Smooth muscle cell (in vitro differentiated cells): ENCODE data around the gene KCNIP3. TPM values are rescaled to one million over a fixed set of nuclear protein-coding genes. Genes with fewer than 3 reads are reported as not detected.

ENCODE experiments used
- DNase-seq: peaks from one replicate; lab custom pipeline; 2025; ENCODE audit not compliant: unreplicated experiment; lab: John Stamatoyannopoulos, UW
- H2AFZ ChIP-seq: fragments of 200-600 bp; sonication (generic); 2 replicates; pipeline ENCODE4 v1.6.0; 2016; ENCODE audit warnings: antibody characterized with exemption, low read depth, mild to moderate bottlenecking
- H3F3A ChIP-seq: fragments of 200-600 bp; sonication (generic); 2 replicates; pipeline ENCODE4 v1.6.0; 2017; ENCODE audit warnings: antibody characterized with exemption, low read depth
- H3K27ac ChIP-seq: fragments of 200-600 bp; sonication (generic); 2 replicates; pipeline ENCODE4 v1.5.1; 2016; ENCODE audit warnings: low read depth, mild to moderate bottlenecking
- H3K27me3 ChIP-seq: fragments of 200-600 bp; sonication (generic); 2 replicates; pipeline ENCODE4 v1.6.1; 2016; ENCODE audit warnings: low read depth, mild to moderate bottlenecking
- H3K36me3 ChIP-seq: fragments of 200-600 bp; sonication (generic); 2 replicates; pipeline ENCODE4 v1.5.1; 2016; ENCODE audit warnings: low read depth
- H3K4me1 ChIP-seq: fragments of 200-600 bp; sonication (generic); 2 replicates; pipeline ENCODE4 v1.5.1; 2016; ENCODE audit warnings: low read depth
- H3K4me2 ChIP-seq: fragments of 200-600 bp; sonication (generic); 2 replicates; pipeline ENCODE4 v1.6.0; 2016; ENCODE audit warnings: mild to moderate bottlenecking
- H3K4me3 ChIP-seq: fragments of 200-600 bp; sonication (generic); 2 replicates; pipeline ENCODE4 v1.5.1; 2016; ENCODE audit warnings: mild to moderate bottlenecking
- H3K79me2 ChIP-seq: fragments of 200-600 bp; sonication (generic); 2 replicates; pipeline ENCODE4 v1.6.0; 2016; ENCODE audit warnings: low read depth, mild to moderate bottlenecking
- H3K9ac ChIP-seq: fragments of 200-600 bp; sonication (generic); 2 replicates; pipeline ENCODE4 v1.6.0; 2016; ENCODE audit warnings: low read depth
- H3K9me3 ChIP-seq: fragments of 200-600 bp; sonication (generic); replicated peaks from 2 replicates; pipeline ENCODE4 v1.5.1; 2016; ENCODE audit warnings: low read depth
- H4K20me1 ChIP-seq: fragments of 200-600 bp; sonication (generic); 2 replicates; pipeline ENCODE4 v1.6.0; 2016; ENCODE audit warnings: low read depth
- WGBS: methylation state at CpG from one replicate; pipeline ENCODE4 v1.1.7; 2016; ENCODE audit warnings: low lambda C conversion rate; 5-methylcytosine and 5-hydroxymethylcytosine counted together
- polyA plus RNA-seq: library from polyadenylated mRNA; unstranded; fragments of >200 nt; fragmentation: Nextera tagmentation; extraction: Ambion mirVana; gene quantifications from 2 replicates; pipeline ENCODE4 v1.2.1, GENCODE V29; 2016
- total RNA-seq: library from RNA; depleted of rRNA; stranded (reverse); fragments of >200 nt; gene quantifications from 2 replicates; pipeline ENCODE4 v1.2.3, GENCODE V29; 2014
- TF ChIP-seq, protein P1 (sequence below): fragments of 200-600 bp; sonication (generic); IDR thresholded peaks from 2 replicates; pipeline ENCODE4 v1.5.1; 2017; ENCODE audit warnings: borderline replicate concordance, mild to moderate bottlenecking, antibody characterized with exemption; ENCODE audit not compliant: insufficient read depth, poor library complexity, severe bottlenecking

The KCNIP3 gene
- total and polyA plus RNA-seq, 2 experiments from 2014 or later, result 1.1 to 7.6 TPM

- TF ChIP-seq, protein P1, sequence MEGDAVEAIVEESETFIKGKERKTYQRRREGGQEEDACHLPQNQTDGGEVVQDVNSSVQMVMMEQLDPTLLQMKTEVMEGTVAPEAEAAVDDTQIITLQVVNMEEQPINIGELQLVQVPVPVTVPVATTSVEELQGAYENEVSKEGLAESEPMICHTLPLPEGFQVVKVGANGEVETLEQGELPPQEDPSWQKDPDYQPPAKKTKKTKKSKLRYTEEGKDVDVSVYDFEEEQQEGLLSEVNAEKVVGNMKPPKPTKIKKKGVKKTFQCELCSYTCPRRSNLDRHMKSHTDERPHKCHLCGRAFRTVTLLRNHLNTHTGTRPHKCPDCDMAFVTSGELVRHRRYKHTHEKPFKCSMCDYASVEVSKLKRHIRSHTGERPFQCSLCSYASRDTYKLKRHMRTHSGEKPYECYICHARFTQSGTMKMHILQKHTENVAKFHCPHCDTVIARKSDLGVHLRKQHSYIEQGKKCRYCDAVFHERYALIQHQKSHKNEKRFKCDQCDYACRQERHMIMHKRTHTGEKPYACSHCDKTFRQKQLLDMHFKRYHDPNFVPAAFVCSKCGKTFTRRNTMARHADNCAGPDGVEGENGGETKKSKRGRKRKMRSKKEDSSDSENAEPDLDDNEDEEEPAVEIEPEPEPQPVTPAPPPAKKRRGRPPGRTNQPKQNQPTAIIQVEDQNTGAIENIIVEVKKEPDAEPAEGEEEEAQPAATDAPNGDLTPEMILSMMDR, result no peak
- Histone ChIP-seq H2AFZ (no peak overlapping the region), H4K20me1 (no peaks in the 10 kb centered on the region), H3K4me1 (no peaks in the 10 kb centered on the region), H3K27ac (no peak overlapping the region), H3K36me3 (no peaks in the 10 kb centered on the region), H3K9ac (no peak overlapping the region), H3K27me3 (no peaks in the 10 kb centered on the region), H3F3A (no peaks in the 10 kb centered on the region), H3K79me2 (no peaks in the 10 kb centered on the region), H3K4me3 (no peak overlapping the region), H3K4me2 (no peak overlapping the region), H3K9me3 (no peaks in the 10 kb centered on the region)
- 75% methylated on average over 6 of the region's 6 CpGs for WGBS
- no peak for DNase-seq
Measured at GRCh38 chr2:95366514-95366913, 69.4 kb downstream of the KCNIP3 start.

GRCh38 chr2:95372216-95372829, 75.2 kb downstream of the KCNIP3 start:
- Histone ChIP-seq H3K79me2 (no peaks in the 10 kb centered on the region), H3K9ac (no peak overlapping the region), H3K27me3 (no peaks in the 10 kb centered on the region), H3K9me3 (no peaks in the 10 kb centered on the region), H3K4me3 (no peak overlapping the region), H3K4me2 (no peak overlapping the region), H3K27ac (no peak overlapping the region), H2AFZ (no peak overlapping the region), H3F3A (no peaks in the 10 kb centered on the region), H3K4me1 (no peaks in the 10 kb centered on the region), H3K36me3 (no peaks in the 10 kb centered on the region), H4K20me1 (no peaks in the 10 kb centered on the region)
- DNase-seq, result no peak
- WGBS, result 88% methylated on average over 8 of the region's 8 CpGs
- TF ChIP-seq, protein P1, result no peak

DNA sequence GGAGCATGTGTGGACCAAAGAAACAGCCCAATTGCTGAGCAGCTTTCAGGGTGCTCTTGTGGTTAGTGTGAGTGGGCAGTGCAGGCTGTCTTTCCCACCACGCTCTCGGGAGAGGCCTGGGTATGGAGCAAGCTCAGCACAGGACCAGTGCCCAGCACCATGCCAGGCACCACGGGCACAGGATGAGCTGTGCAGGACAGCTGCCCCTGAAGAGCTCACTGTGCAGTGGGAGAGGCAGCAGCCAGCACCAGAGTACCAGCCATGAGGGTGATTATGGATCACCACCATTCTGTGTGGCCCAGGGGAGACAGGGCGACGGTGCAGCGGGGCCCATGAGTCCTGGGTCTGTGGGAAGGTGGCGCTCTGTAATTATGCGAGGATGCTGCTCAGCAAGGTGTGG, 75.7 kb downstream of the KCNIP3 start:
- H3F3A ChIP-seq, result no peaks in the 10 kb centered on the region
- H3K4me3 ChIP-seq, result no peak overlapping the region
- no peaks in the 10 kb centered on the region for H3K27me3 ChIP-seq
- TF ChIP-seq, protein P1, result no peak
- no peaks in the 10 kb centered on the region for H3K4me1 ChIP-seq
- no peak overlapping the region for H3K4me2 ChIP-seq
- H2AFZ ChIP-seq, result no peak overlapping the region
- H3K79me2 ChIP-seq, result no peaks in the 10 kb centered on the region
- 88% methylated on average over 8 of the region's 8 CpGs for WGBS
- H3K9ac ChIP-seq, result no peak overlapping the region
- no peak overlapping the region for H3K27ac ChIP-seq
- no peaks in the 10 kb centered on the region for H3K9me3 ChIP-seq
- H4K20me1 ChIP-seq, result no peaks in the 10 kb centered on the region
- DNase-seq, result no peak
- no peaks in the 10 kb centered on the region for H3K36me3 ChIP-seq

DNA sequence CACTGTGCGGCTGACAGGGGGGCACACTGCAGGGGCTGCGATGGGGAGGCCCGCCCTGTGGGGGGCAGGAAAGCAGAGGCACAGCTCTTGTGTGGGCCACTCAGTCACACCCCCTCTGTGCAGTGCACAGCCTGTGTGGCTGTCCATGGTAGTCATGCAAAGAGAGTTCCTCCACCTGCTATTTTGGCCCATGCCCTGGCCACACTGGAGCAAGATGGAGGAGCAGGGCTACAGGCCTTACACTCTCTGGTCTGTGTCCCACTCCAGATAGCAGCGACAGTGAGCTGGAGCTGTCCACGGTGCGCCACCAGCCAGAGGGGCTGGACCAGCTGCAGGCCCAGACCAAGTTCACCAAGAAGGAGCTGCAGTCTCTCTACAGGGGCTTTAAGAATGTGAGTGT, 76.9 kb downstream of the KCNIP3 start:
- Histone ChIP-seq H3K9ac (no peak overlapping the region), H2AFZ (no peak overlapping the region), H3K4me3 (no peak overlapping the region), H3K4me1 (no peaks in the 10 kb centered on the region), H3K4me2 (no peak overlapping the region), H3K36me3 (no peaks in the 10 kb centered on the region), H3K9me3 (no peaks in the 10 kb centered on the region), H3K27ac (no peak overlapping the region), H3F3A (no peaks in the 10 kb centered on the region), H3K79me2 (no peaks in the 10 kb centered on the region), H4K20me1 (no peaks in the 10 kb centered on the region), H3K27me3 (no peaks in the 10 kb centered on the region)
- 88% methylated on average over 6 of the region's 6 CpGs for WGBS
- DNase-seq, result no peak
- TF ChIP-seq, protein P1, result no peak
